Femur (tissue), 1 donor: Measurements from ENCODE around the gene MBNL3.

Experiments
- DNase-seq: peaks from one replicate; pipeline ENCODE4 v3.0.0-alpha.2; 2017

MBNL3 gene

GRCh38 chrX:132413459-132413858 is 75.4 kb downstream of the MBNL3 start:
- no peak for DNase-seq

GRCh38 chrX:132412208-132412607 is 76.6 kb downstream of the MBNL3 start:
- no peak for DNase-seq

GRCh38 chrX:132411310-132411977 is 77.4 kb downstream of the MBNL3 start:
- DNase-seq, result no peak

GRCh38 chrX:132409780-132410556 is 78.9 kb downstream of the MBNL3 start:
- DNase-seq, result no peak

- no peak for DNase-seq
These were observed 81.1 kb downstream of the MBNL3 start for GRCh38 chrX:132407691-132408090.

GRCh38 chrX:132406106-132406505 is 82.7 kb downstream of the MBNL3 start:
- DNase-seq, result no peak

GRCh38 chrX:132404266-132404665 is 84.6 kb downstream of the MBNL3 start:
- no peak for DNase-seq

GRCh38 chrX:132401935-132402334 is 86.9 kb downstream of the MBNL3 start:
- DNase-seq, result no peak

GRCh38 chrX:132400706-132401105 is 88.1 kb downstream of the MBNL3 start:
- DNase-seq, result no peak

GRCh38 chrX:132395645-132396044 is 93.2 kb downstream of the MBNL3 start:
- DNase-seq, result no peak

- DNase-seq, result no peak
These were observed 93.8 kb downstream of the MBNL3 start for GRCh38 chrX:132395026-132395425.

- DNase-seq, result no peak
These were observed 94.2 kb downstream of the MBNL3 start for GRCh38 chrX:132394591-132394990.

GRCh38 chrX:132393992-132394391 is 94.8 kb downstream of the MBNL3 start:
- DNase-seq, result no peak

GRCh38 chrX:132393485-132393884 is 95.4 kb downstream of the MBNL3 start:
- DNase-seq, result no peak

GRCh38 chrX:132393085-132393484 is 95.8 kb downstream of the MBNL3 start:
- DNase-seq, result no peak

- DNase-seq, result no peak
These were observed 98.0 kb downstream of the MBNL3 start for GRCh38 chrX:132390792-132391191.

- no peak for DNase-seq
These were observed 99.4 kb downstream of the MBNL3 start for GRCh38 chrX:132389480-132389879.

- no peak for DNase-seq
These were observed 100.5 kb downstream of the MBNL3 start for GRCh38 chrX:132388371-132388770.

GRCh38 chrX:132384301-132384700 is 104.5 kb downstream of the MBNL3 start:
- no peak for DNase-seq

GRCh38 chrX:132382068-132382467 is 106.8 kb downstream of the MBNL3 start:
- no peak for DNase-seq

- DNase-seq, result no peak
These were observed 110.6 kb downstream of the MBNL3 start for GRCh38 chrX:132378281-132378680.

- no peak for DNase-seq
These were observed 112.9 kb downstream of the MBNL3 start for GRCh38 chrX:132375941-132376340.

GRCh38 chrX:132373610-132374009 is 115.2 kb downstream of the MBNL3 start:
- no peak for DNase-seq

GRCh38 chrX:132369617-132370326 is 119.1 kb downstream of the MBNL3 start:
- DNase-seq, result no peak
